Stimulated activated naive CD4-positive, alpha-beta T cell treated with Interleukin-2 at 50 U/mL for 16 hours (primary cell): Measurements from ENCODE around the gene TRAF2.

Experiments
- DNase-seq: peaks from one replicate; lab custom pipeline; 2025; lab: John Stamatoyannopoulos, UW

The TRAF2 gene

GRCh38 chr9:136949817-136950655, 63.7 kb downstream of the TRAF2 start:
- peak; percentile 94 for DNase-seq

GRCh38 chr9:136950656-136951276, 64.5 kb downstream of the TRAF2 start:
- no peak for DNase-seq

DNA sequence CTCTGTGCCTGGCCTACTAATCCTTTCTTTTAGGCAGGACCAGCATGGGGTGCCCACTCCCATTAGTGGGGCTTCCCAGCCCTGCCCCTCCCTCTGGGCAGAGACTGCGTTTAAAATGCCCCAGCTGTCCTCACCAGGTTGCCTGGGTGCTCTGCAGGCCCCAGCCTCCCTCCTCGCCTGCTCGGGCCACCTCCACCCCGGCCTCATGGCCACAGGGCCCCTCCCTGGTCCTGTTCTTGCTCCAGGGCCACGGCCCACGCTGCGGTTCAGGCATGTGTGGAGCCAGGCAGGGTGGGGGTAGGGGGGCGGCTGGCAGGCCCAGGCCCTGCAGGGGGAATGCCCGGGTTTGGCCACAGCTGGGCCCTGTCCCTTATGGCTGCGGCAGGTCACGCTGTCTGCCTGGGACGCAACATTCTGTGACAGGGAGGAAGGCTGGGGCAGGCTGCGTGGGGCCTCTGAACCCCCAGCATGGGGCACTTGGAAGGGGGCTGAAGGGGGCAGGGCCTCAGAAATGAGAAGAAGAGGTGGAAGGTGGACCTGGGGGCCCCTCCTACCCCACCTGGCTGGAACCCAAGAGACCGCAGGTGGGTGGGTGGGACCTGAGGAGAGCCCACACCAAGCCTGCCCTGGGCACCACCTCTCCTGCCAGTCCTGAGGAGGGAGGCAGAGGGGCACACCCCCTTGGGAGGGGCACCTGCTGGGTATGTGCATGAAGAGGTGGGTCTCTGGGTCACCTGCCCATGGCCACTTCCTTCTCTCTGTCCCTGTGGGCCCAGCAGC, 65.4 kb downstream of the TRAF2 start, which contains the start of gene LCN12:
Gene LCN12 (plus strand): TSS at position 733 of the 780 bp plus-strand sequence. CDS start 55 bp downstream, outside the sequence.
- DNase-seq = no peak

DNA sequence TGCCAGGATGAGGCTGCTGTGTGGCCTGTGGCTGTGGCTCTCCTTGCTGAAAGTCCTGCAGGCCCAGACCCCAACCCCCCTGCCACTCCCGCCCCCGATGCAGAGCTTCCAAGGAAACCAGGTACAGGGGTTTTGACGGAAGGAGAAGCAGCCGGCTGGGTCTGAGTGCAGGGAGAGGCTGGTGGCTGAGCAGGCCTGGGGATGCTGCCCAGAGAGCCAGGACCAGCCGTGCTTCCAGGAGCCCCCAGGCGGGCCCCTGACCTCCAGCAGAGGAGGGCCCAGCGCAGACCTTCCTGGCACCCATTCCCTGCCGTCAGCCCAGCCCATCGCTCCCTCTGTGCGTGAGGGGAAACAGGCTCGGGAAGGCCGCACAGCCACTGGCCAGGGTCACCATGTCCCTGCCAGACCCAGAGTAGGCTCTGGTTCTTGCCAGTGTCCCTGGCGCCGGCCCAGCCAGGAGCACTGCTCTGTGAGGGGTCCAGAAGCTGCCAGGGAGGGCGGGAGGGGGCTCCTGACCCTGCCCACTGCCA, 66.1 kb downstream of the TRAF2 start:
- no peak for DNase-seq

DNA sequence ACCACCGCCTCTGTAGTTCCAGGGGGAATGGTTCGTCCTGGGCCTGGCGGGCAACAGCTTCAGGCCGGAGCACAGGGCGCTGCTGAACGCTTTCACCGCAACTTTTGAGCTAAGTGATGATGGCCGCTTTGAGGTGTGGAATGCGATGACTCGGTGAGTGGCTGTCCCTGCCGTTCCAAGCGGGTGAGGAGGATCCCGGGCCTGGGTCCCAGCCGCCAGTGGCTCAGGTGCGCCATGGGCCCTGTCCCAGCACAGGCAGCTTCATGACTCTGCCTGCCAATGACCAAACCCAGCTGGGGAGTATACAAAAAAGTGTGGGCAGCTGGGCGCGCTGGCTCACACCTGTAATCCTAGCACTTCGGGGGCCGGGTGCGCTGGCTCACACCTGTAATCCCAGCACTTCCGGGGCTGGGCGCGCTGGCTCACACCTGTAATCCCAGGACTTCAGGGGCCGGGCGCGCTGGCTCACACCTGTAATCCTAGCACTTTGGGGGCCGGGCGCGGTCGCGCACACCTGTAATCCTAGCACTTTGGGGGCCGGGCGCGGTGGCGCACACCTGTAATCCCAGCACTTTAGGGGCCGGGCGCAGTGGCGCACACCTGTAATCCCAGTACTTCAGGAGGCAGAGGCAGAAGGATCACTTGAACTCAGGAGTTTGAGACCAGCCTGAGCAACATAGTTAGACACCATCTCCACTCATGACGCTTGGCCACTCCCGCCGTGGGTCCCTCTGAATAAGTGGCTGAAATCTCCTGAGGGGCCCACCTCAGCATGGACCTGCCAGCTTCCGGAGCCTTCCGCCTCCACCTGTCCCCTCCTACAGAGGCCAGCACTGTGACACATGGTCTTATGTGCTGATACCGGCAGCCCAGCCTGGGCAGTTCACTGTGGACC, 66.8 kb downstream of the TRAF2 start:
- DNase-seq = no peak

- DNase-seq = no peak
Observed at GRCh38 chr9:136953771-136954269, 67.5 kb downstream of the TRAF2 start.

DNA sequence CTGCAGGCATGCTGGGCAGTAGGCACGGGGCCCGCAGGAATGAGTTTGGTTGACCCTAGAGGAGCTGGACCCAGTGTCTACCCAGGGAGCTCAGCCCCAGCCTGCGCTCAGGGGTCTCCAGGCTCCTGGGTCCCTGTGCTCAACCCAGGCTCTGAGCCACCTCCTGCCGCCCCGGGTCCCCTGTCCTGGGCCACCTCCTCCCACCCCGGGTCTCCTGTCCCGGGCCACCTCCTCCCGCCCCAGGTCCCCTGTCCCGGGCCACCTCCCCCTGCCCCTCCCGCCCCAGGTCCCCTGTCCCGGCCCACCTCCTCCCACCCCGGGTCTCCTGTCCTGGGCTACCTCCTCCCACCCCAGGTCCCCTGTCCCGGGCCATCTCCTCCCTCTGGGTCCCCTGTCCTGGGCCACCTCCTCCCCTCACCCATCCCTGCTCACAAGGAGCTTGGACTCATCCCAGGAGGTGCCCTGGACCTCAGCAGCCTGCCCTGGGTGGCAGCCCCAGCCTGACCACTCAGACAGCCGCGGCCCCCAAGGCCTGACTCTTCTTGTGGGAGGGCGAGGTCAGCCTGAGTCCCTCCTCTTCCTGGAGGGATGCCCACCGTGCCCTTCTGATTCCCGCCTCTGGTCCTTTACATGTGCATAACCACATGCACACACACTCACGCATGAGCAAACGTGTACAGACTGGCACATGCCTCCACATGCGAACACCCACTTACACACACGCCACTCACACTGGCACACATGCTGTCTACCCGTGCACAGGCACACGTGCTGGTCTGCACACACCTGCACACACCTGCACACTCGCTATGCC, 68.2 kb downstream of the TRAF2 start:
- no peak for DNase-seq

DNA sequence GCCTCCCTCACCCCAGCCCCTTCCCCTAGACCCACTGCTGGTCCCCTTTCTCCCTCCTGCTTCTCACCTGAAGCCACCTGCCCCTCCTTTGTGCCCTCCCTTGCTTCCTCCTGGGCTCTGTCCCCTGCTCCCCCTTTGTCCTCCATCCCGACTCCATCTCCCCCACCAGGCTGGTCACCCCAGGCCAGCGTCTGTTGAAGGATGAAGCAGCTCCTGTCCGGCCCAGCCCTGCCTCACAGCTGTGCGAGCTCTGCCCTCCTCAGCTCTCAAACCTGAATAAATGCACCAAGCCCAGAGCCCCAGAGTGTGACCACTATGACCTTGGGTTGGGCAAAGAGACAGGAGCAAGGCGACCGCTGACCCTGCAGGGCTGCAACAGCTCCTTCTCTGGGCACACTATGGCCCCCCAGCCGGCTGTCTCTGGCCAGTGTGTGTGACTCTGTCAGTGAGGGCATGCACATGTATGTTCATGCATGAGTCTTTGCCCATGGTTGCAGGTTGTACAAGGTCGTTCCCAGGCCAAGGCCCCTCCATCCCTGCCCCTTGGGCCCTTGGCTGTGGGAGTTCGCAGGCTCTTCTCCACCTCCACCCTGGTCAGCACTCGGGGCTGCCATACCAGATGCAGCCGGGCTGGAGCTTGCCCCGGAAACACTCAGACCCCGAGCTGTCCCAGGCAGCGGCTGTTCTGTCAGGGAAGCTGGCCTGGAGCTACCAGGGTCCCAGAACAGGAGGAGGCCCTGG, 69.1 kb downstream of the TRAF2 start:
- no peak for DNase-seq

DNA sequence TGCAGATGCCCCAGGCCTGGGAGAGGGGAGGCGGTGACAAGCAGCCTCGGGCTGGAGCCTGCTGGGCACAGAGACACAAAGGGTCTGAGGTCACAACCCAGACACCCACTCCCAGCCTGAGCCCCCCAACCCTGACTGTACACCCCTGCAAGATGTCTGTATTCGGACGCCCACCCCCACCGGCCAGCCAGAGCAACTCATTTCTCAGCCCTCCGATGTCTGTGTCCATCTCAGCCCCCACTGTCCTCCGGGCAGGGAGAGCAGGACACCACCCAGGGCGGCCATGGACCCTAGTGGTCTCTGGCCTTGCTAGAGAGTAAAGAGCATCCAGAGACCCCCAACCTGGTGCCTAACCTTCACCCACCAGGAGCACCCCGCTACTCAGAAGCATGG, 69.6 kb downstream of the TRAF2 start:
- DNase-seq = no peak

GRCh38 chr9:136956604-136957003, 70.3 kb downstream of the TRAF2 start:
- no peak for DNase-seq

DNA sequence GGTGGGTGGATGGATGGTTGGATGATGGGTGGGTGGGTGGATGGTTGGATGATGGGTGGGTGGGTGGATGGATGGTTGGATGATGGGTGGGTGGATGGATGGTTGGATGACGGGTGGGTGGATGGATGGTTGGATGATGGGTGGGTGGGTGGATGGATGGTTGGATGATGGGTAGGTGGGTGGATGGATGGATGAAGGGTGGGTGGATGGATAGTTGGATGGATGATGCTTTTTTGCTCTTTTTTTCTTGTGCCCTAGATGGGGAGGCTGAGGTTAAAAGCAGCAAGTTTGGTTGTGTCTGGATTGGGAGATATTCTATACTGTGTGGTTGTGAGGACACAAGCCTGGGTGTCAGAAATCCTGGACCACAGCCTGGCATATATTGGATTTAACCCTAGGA, 71.1 kb downstream of the TRAF2 start:
- no peak for DNase-seq

DNA sequence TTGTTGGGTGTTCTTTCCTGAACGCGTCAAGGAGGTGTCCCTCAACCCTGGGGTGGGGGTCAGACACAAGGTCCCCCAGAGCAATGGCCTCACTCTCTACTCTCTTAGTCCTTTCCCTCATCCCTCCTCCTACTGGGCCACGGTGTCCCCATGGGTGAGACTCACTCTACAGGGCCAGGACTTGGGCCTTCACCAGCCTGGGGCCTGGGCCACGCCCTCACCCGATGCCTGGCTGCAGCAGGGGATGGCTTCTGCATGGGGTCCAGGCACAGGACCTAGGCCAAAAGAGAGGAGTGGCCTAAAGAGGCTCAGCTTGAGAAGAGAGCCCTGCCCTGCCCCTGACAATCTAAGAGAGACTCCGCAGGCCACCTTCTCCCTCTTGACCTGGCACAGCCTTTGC, 71.6 kb downstream of the TRAF2 start:
- DNase-seq = no peak

DNA sequence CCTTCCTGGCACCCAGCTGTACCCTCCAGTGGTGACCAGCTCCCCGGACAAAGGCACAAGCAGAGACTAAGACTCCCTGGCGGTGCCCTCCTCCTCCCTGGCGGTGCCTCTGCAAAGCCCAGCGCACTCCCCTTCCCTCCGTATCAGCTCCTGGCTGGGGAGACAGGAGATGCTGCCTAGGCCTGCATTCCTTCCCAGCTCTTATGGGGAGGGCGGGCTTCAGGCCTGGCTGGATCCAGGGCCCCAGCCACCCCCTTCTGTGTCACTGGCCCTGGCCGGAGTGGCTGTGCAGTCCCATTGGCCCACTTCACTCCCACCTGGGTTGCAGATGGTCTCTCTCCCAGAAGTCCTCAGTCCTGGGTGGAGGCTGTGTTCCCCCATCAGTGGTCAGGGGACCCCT, 72.2 kb downstream of the TRAF2 start:
- no peak for DNase-seq

DNA sequence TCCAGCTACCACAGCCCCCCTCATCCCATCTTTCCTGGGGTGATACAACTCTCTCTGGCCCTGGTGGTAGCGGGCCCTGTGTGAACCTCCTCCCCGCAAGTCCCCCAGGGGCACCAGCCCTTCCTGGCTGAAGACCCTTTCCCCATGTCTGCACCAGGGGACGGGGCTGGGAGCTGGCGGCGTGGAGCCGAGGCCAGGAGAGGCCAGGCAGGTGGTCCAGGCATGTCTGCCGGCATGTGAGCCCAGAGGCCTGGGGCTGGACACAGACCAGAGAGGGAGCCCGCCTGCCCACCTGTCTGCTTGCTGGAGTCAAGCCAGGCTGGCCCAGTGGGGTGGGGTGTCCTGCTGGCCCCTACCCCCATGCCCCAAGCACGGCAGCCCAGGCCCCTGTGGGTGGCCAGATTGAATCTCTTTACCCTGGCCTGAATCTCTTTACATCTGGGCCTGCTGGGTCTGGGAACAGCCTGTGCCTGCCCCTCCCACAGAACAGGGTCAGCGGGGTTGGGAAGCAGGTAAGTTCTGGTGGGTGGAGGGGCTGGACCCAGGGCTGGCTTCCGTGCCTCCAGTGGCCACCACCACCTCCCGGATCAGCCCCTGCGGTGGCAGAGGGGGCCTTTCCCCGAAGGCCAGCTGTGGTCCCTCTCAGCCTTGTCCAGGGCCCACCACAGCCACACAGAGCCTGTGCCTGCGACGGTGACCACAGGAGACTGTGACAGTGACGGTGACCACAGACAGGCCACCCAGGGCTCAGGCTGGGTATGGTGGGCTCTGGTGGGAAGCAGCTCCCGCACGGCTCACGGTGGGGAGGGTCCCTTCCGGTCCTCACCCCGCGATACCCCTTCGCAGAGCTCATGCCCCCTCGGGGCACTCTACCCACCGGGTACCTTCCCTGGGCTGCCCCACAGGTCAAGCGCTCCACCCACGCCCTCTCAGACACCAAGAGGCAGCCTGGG, 72.9 kb downstream of the TRAF2 start:
- DNase-seq = no peak

GRCh38 chr9:136960212-136960937, 74.1 kb downstream of the TRAF2 start:
- no peak for DNase-seq

DNA sequence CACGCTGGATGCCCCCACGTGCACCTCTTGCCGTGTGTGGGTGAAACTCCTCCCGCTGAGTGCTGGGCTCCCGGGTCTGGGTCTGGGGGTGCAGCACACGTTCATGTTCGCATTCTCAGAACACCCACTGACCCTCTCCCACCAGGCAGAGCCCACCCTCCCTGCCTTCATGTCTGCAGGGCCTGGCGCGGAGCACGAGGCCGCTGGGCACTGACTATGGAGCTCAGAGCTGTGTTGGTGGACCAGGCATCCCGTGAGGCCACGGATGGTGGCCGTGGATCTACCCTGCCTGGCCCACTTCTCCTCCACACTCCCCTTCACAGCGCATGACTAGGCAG, 74.6 kb downstream of the TRAF2 start:
- DNase-seq = no peak

DNA sequence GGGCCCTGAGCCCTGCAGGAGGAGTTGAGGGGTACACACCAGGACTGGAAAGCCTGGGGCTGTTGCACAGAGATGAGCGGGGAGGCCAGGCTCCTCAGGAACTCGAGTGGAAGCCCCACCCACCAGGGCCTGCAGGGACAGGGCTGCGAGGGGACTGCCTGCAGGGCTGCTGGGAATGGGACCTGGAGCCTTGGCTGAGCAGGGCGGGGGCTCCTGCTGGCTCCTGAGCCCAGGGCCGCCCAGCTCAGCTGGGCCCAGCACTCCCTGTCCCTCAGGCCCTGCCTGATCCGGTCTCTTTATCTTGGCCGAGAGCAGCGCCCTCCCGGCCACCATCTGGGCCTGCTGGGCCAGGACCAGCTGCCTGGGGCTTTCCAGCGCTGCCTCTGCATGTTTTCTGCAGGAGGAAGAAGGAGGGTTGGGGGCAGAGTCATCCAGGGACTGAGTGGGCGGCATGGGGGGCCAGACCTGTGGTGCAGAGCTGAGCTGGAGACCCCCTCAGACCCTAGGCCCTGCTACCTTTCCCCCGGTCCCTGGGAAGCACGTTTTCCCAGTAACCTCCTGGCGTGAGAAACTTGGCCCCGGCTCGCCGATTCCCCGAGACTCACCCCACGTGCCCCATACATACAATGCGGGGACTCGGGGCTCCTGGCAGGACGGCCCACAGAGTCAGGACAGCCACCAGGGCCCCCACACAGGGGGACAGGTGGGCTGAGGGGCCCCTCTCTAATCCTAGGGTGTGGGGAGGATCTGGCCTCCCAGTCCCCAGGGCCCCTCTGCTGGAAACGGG, 75.2 kb downstream of the TRAF2 start:
- no peak for DNase-seq
